ENCODE data around the gene MMP23B.

The MMP23B gene

GRCh38 chr1:1620433-1621139 lies 11.4 kb upstream of the MMP23B start:
- ChIA-PET CTCF (interaction anchor here (1.1 to 1.3 kb wide), 3 partner anchors 8 to 116 kb away, joined by 3 to 5 read pairs (median 4); no protein-coding TSS in a partner anchor), POLR2A (no interaction called here)
- Histone ChIP-seq H3K4me3 (ENCODE audit: control insufficient read depth in 1 of 7, extremely low read depth in 1 of 7, insufficient read depth in 4 of 7, low read depth in 2 of 7, low read length in 6 of 7) (no peak overlapping the region), H3K27ac (ENCODE audit: insufficient read depth in 1 of 2, low read depth in 1 of 2, low read length in 2 of 2, poor library complexity in 1 of 2, severe bottlenecking in 2 of 2) (no peak overlapping the region), H3K4me1 (ENCODE audit: control extremely low read depth in 1 of 4, control insufficient read depth in 4 of 4, insufficient read depth in 4 of 4, low read length in 3 of 4) (peaks cover 0 to 11% (median 10%) of the 10 kb centered on the region in 4 experiments), H3K9me3 (ENCODE audit: control extremely low read depth in 1 of 5, control insufficient read depth in 4 of 5, insufficient read depth in 2 of 5, low read depth in 1 of 5, low read length in 4 of 5) (no peaks in the 10 kb centered on the region), H3K36me3 (ENCODE audit: control insufficient read depth in 4 of 4, insufficient read depth in 4 of 4, low read length in 3 of 4) (peaks cover 0 to 11% (median 8%) of the 10 kb centered on the region in 4 experiments), H3K27me3 (replicated peaks in 2 of 5; ENCODE audit: control insufficient read depth in 4 of 5, insufficient read depth in 5 of 5, low read length in 4 of 5) (no peaks in the 10 kb centered on the region)
- DNase-seq = no peak
- WGBS (ENCODE audit: insufficient coverage) = 94% methylated on average over 13 of the region's 16 CpGs

GRCh38 chr1:1621173-1622009 lies 10.6 kb upstream of the MMP23B start:
- POLR2A ChIA-PET = no interaction called here
- Histone ChIP-seq H3K27me3 (replicated peaks in 2 of 5; ENCODE audit: control insufficient read depth in 4 of 5, insufficient read depth in 5 of 5, low read length in 4 of 5) (no peaks in the 10 kb centered on the region), H3K9me3 (ENCODE audit: control extremely low read depth in 1 of 5, control insufficient read depth in 4 of 5, insufficient read depth in 2 of 5, low read depth in 1 of 5, low read length in 4 of 5) (no peaks in the 10 kb centered on the region), H3K4me3 (ENCODE audit: control insufficient read depth in 1 of 7, extremely low read depth in 1 of 7, insufficient read depth in 4 of 7, low read depth in 2 of 7, low read length in 6 of 7) (no peak overlapping the region), H3K4me1 (ENCODE audit: control extremely low read depth in 1 of 4, control insufficient read depth in 4 of 4, insufficient read depth in 4 of 4, low read length in 3 of 4) (peaks cover 0 to 8% (median 7%) of the 10 kb centered on the region in 4 experiments), H3K36me3 (ENCODE audit: control insufficient read depth in 4 of 4, insufficient read depth in 4 of 4, low read length in 3 of 4) (peaks cover 0 to 11% (median 8%) of the 10 kb centered on the region in 4 experiments), H3K27ac (ENCODE audit: insufficient read depth in 1 of 2, low read depth in 1 of 2, low read length in 2 of 2, poor library complexity in 1 of 2, severe bottlenecking in 2 of 2) (no peak overlapping the region)
- 94% methylated on average over 29 of the region's 31 CpGs for WGBS (ENCODE audit: insufficient coverage)
- CTCF ChIA-PET = interaction anchor here (1.1 to 1.3 kb wide), 3 partner anchors 7 to 117 kb away, joined by 3 to 5 read pairs (median 4); no protein-coding TSS in a partner anchor
- DNase-seq = no peak

GRCh38 chr1:1622010-1622787 lies 9.8 kb upstream of the MMP23B start:
- Histone ChIP-seq H3K27ac (ENCODE audit: insufficient read depth in 1 of 2, low read depth in 1 of 2, low read length in 2 of 2, poor library complexity in 1 of 2, severe bottlenecking in 2 of 2) (no peak overlapping the region), H3K9me3 (ENCODE audit: control extremely low read depth in 1 of 5, control insufficient read depth in 4 of 5, insufficient read depth in 2 of 5, low read depth in 1 of 5, low read length in 4 of 5) (no peaks in the 10 kb centered on the region), H3K4me1 (ENCODE audit: control extremely low read depth in 1 of 4, control insufficient read depth in 4 of 4, insufficient read depth in 4 of 4, low read length in 3 of 4) (no peaks in the 10 kb centered on the region), H3K4me3 (ENCODE audit: control insufficient read depth in 1 of 7, extremely low read depth in 1 of 7, insufficient read depth in 4 of 7, low read depth in 2 of 7, low read length in 6 of 7) (no peak overlapping the region), H3K36me3 (ENCODE audit: control insufficient read depth in 4 of 4, insufficient read depth in 4 of 4, low read length in 3 of 4) (peaks cover 0 to 12% (median 8%) of the 10 kb centered on the region in 4 experiments), H3K27me3 (replicated peaks in 2 of 5; ENCODE audit: control insufficient read depth in 4 of 5, insufficient read depth in 5 of 5, low read length in 4 of 5) (no peaks in the 10 kb centered on the region)
- ChIA-PET CTCF (no interaction called here), POLR2A (no interaction called here)
- no peak for DNase-seq
- 95% methylated on average over 19 of the region's 21 CpGs for WGBS (ENCODE audit: insufficient coverage)

GRCh38 chr1:1622788-1623094 lies 9.2 kb upstream of the MMP23B start:
- no peaks in the 10 kb centered on the region for H3K27me3 ChIP-seq (replicated peaks in 2 of 5; ENCODE audit: control insufficient read depth in 4 of 5, insufficient read depth in 5 of 5, low read length in 4 of 5)
- POLR2A ChIA-PET = no interaction called here
- no peak overlapping the region for H3K4me3 ChIP-seq (ENCODE audit: control insufficient read depth in 1 of 7, extremely low read depth in 1 of 7, insufficient read depth in 4 of 7, low read depth in 2 of 7, low read length in 6 of 7)
- 96% methylated on average over 16 of the region's 17 CpGs for WGBS (ENCODE audit: insufficient coverage)
- H3K9me3 ChIP-seq (ENCODE audit: control extremely low read depth in 1 of 5, control insufficient read depth in 4 of 5, insufficient read depth in 2 of 5, low read depth in 1 of 5, low read length in 4 of 5) = no peaks in the 10 kb centered on the region
- H3K36me3 ChIP-seq (ENCODE audit: control insufficient read depth in 4 of 4, insufficient read depth in 4 of 4, low read length in 3 of 4) = peaks cover 0 to 11% (median 5%) of the 10 kb centered on the region in 4 experiments
- no peak overlapping the region for H3K27ac ChIP-seq (ENCODE audit: insufficient read depth in 1 of 2, low read depth in 1 of 2, low read length in 2 of 2, poor library complexity in 1 of 2, severe bottlenecking in 2 of 2)
- no peak for DNase-seq
- CTCF ChIA-PET = no interaction called here
- no peaks in the 10 kb centered on the region for H3K4me1 ChIP-seq (ENCODE audit: control extremely low read depth in 1 of 4, control insufficient read depth in 4 of 4, insufficient read depth in 4 of 4, low read length in 3 of 4)

- Histone ChIP-seq H3K9me3 (ENCODE audit: control extremely low read depth in 1 of 5, control insufficient read depth in 4 of 5, insufficient read depth in 2 of 5, low read depth in 1 of 5, low read length in 4 of 5) (no peaks in the 10 kb centered on the region), H3K27ac (ENCODE audit: insufficient read depth in 1 of 2, low read depth in 1 of 2, low read length in 2 of 2, poor library complexity in 1 of 2, severe bottlenecking in 2 of 2) (no peak overlapping the region), H3K4me3 (ENCODE audit: control insufficient read depth in 1 of 7, extremely low read depth in 1 of 7, insufficient read depth in 4 of 7, low read depth in 2 of 7, low read length in 6 of 7) (no peak overlapping the region), H3K36me3 (ENCODE audit: control insufficient read depth in 4 of 4, insufficient read depth in 4 of 4, low read length in 3 of 4) (peaks cover 0 to 7% (median 2%) of the 10 kb centered on the region in 4 experiments), H3K27me3 (replicated peaks in 2 of 5; ENCODE audit: control insufficient read depth in 4 of 5, insufficient read depth in 5 of 5, low read length in 4 of 5) (no peaks in the 10 kb centered on the region), H3K4me1 (ENCODE audit: control extremely low read depth in 1 of 4, control insufficient read depth in 4 of 4, insufficient read depth in 4 of 4, low read length in 3 of 4) (no peaks in the 10 kb centered on the region)
- CTCF ChIA-PET = no interaction called here
- POLR2A ChIA-PET = no interaction called here
- WGBS (ENCODE audit: insufficient coverage) = 98% methylated on average over 28 of the region's 33 CpGs
- DNase-seq = no peak
These were observed 8.8 kb upstream of the MMP23B start for GRCh38 chr1:1623181-1623630.

GRCh38 chr1:1623631-1624442 lies 8.1 kb upstream of the MMP23B start:
- POLR2A ChIA-PET = interaction anchor here (0.6 kb wide), 1 partner anchor 123 kb away, joined by 5 read pairs; no protein-coding TSS in a partner anchor
- CTCF ChIA-PET = no interaction called here
- H3K9me3 ChIP-seq (ENCODE audit: control extremely low read depth in 1 of 5, control insufficient read depth in 4 of 5, insufficient read depth in 2 of 5, low read depth in 1 of 5, low read length in 4 of 5) = no peaks in the 10 kb centered on the region
- WGBS (ENCODE audit: insufficient coverage) = 97% methylated on average over 49 of the region's 51 CpGs
- H3K27me3 ChIP-seq (replicated peaks in 2 of 5; ENCODE audit: control insufficient read depth in 4 of 5, insufficient read depth in 5 of 5, low read length in 4 of 5) = no peaks in the 10 kb centered on the region
- H3K36me3 ChIP-seq (ENCODE audit: control insufficient read depth in 4 of 4, insufficient read depth in 4 of 4, low read length in 3 of 4) = peaks cover 0 to 3% (median 0%) of the 10 kb centered on the region in 4 experiments
- H3K4me1 ChIP-seq (ENCODE audit: control extremely low read depth in 1 of 4, control insufficient read depth in 4 of 4, insufficient read depth in 4 of 4, low read length in 3 of 4) = peaks cover 0 to 4% (median 2%) of the 10 kb centered on the region in 4 experiments
- H3K4me3 ChIP-seq (ENCODE audit: control insufficient read depth in 1 of 7, extremely low read depth in 1 of 7, insufficient read depth in 4 of 7, low read depth in 2 of 7, low read length in 6 of 7) = no peak overlapping the region
- no peak overlapping the region for H3K27ac ChIP-seq (ENCODE audit: insufficient read depth in 1 of 2, low read depth in 1 of 2, low read length in 2 of 2, poor library complexity in 1 of 2, severe bottlenecking in 2 of 2)
- DNase-seq = no peak

Data from common myeloid progenitor, CD34-positive (primary cell).